K562 (cell line): ENCODE results near the gene PUSL1. TPM values are rescaled to one million over a fixed set of nuclear protein-coding genes. Genes with fewer than 3 reads are reported as not detected.

Experiments used
- BHLHE40 ChIP-seq: IDR thresholded peaks from 2 replicates; pipeline ENCODE4 v1.6.1; 2011; ENCODE audit warnings: low read length, improper control_type of control experiment
- CEBPG ChIP-seq, 3 experiments: fragments of 200-800 bp in 1 of 3; sonication (Bioruptor generic) in 1 of 3; sonication (generic) in 1 of 3; formaldehyde crosslinking in 1 of 3; IDR thresholded peaks in 2 of 3; conservative IDR thresholded peaks in 1 of 3; 2 replicates each; pipeline versions ENCODE4 v1.6.1 to v1.8.0; 2016 to 2022; ENCODE audit warnings: missing compliant biosample characterization in 2 of 3, missing genetic modification characterization in 2 of 3, mild to moderate bottlenecking in 1 of 3, missing genetic modification reagents in 1 of 3
- CHD2 ChIP-seq: IDR thresholded peaks from 2 replicates; pipeline ENCODE4 v1.6.1; 2011; ENCODE audit warnings: low read depth, low read length
- ETV1 ChIP-seq: fragments of 450-650 bp; conservative IDR thresholded peaks from 2 replicates; pipeline ENCODE4 v1.6.1; 2016; ENCODE audit warnings: missing genetic modification characterization, control low read depth, low read depth, missing compliant biosample characterization
- GTF2E2 ChIP-seq: fragments of 200-800 bp; sonication (Bioruptor generic); IDR thresholded peaks from 2 replicates; pipeline ENCODE4 v1.6.1; 2016; ENCODE audit warnings: missing genetic modification characterization, missing compliant biosample characterization
- JUN ChIP-seq, 2 experiments: sonication (generic) in 1 of 2; formaldehyde crosslinking in 1 of 2; IDR thresholded peaks; 2 replicates each; pipeline versions ENCODE4 v1.6.1 to v1.8.0; 2012 to 2022; ENCODE audit warnings: borderline replicate concordance in 2 of 2, mild to moderate bottlenecking in 2 of 2, improper control_type of control experiment in 1 of 2, low read depth in 1 of 2, low read length in 1 of 2, missing genetic modification reagents in 1 of 2
- KAT2B ChIP-seq: IDR thresholded peaks from one replicate; pipeline ENCODE4 v1.6.1; 2012; ENCODE audit warnings: low read depth, mild to moderate bottlenecking, control low read depth, inconsistent platforms, low read length, moderate library complexity
- KLF10 ChIP-seq: fragments of 250-450 bp; sonication (Bioruptor Pico); IDR thresholded peaks from 2 replicates; pipeline ENCODE4 v1.6.1; 2021; ENCODE audit warnings: matching md5 sums
- PTRF ChIP-seq: fragments of 450-650 bp; IDR thresholded peaks from 2 replicates; pipeline ENCODE4 v1.6.1; 2016; ENCODE audit warnings: mild to moderate bottlenecking, missing genetic modification characterization, missing compliant biosample characterization
- SAFB2 ChIP-seq: fragments of 200-400 bp; formaldehyde crosslinking; IDR thresholded peaks from 2 replicates; pipeline ENCODE4 v1.6.1; 2018; ENCODE audit warnings: borderline replicate concordance, low read length, low read depth, moderate library complexity; ENCODE audit not compliant: severe bottlenecking
- ZBTB17 ChIP-seq: fragments of 450-650 bp; formaldehyde crosslinking; IDR thresholded peaks from 2 replicates; pipeline ENCODE4 v1.4.0; 2020; ENCODE audit warnings: mild to moderate bottlenecking
- ZNF175 ChIP-seq: fragments of 200-800 bp; sonication (Bioruptor generic); IDR thresholded peaks from 2 replicates; pipeline ENCODE4 v1.6.1; 2016; ENCODE audit warnings: low read depth, mild to moderate bottlenecking, missing genetic modification characterization, missing compliant biosample characterization
- ZNF79 ChIP-seq: fragments of 250-450 bp; sonication (Bioruptor Pico); IDR thresholded peaks from 2 replicates; pipeline ENCODE4 v1.4.0; 2020; ENCODE audit warnings: low read depth, mild to moderate bottlenecking, moderate library complexity
- polyA plus RNA-seq, 8 experiments: library from polyadenylated mRNA; depleted of rRNA in 4 of 8; stranded (reverse) in 5 of 8; unstranded in 3 of 8; fragments of >200 nt; fragmentation: Nextera tagmentation in 2 of 8; fragmentation: Illumina TruSeq in 1 of 8; extraction: Ambion mirVana in 2 of 8; extraction: Trizol in 1 of 8; gene quantifications; 2 replicates each; pipeline versions ENCODE4 v1.2.1 to v1.2.3, GENCODE V29; 2011 to 2014; ENCODE audit warnings: inconsistent platforms in 1 of 8, missing spikeins in 1 of 8
- total RNA-seq, 7 experiments: library from RNA; depleted of rRNA in 6 of 7; stranded (reverse); fragments of >200 nt in 6 of 7; fragmentation: Illumina TruSeq in 2 of 7; extraction: Trizol in 2 of 7; gene quantifications; 2 replicates each; pipeline versions ENCODE4 v1.2.1 to v1.2.3, GENCODE V29; 2011 to 2021; ENCODE audit warnings: low replicate concordance in 1 of 7
- TF ChIP-seq, protein P1 (sequence below): fragments of 200-800 bp; sonication (Bioruptor generic); IDR thresholded peaks from 2 replicates; pipeline ENCODE4 v1.6.1; 2016; ENCODE audit warnings: missing genetic modification characterization, missing compliant biosample characterization
- TF ChIP-seq, protein P2 (sequence below): fragments of 250-450 bp; sonication (Bioruptor Pico); IDR thresholded peaks from 2 replicates; pipeline ENCODE4 v1.4.0; 2020; ENCODE audit warnings: borderline replicate concordance
- TF ChIP-seq, protein P3 (sequence below): fragments of 250-450 bp; sonication (Bioruptor Pico); IDR thresholded peaks from 2 replicates; pipeline ENCODE4 v1.9.0; 2021; ENCODE audit warnings: mild to moderate bottlenecking
- TF ChIP-seq, protein P4 (sequence below), 2 experiments: fragments of 450-650 bp; conservative IDR thresholded peaks; 2 replicates each; pipeline ENCODE4 v1.6.1; 2017; ENCODE audit warnings: mild to moderate bottlenecking in 2 of 2, moderate library complexity in 2 of 2

PUSL1 gene
- total and polyA plus RNA-seq, 9 of the 15 experiments (the other 6 are each of a cell fraction or from before 2014, with no cell fraction given) = 0.62 to 86.9 (median 13.6) TPM

DNA sequence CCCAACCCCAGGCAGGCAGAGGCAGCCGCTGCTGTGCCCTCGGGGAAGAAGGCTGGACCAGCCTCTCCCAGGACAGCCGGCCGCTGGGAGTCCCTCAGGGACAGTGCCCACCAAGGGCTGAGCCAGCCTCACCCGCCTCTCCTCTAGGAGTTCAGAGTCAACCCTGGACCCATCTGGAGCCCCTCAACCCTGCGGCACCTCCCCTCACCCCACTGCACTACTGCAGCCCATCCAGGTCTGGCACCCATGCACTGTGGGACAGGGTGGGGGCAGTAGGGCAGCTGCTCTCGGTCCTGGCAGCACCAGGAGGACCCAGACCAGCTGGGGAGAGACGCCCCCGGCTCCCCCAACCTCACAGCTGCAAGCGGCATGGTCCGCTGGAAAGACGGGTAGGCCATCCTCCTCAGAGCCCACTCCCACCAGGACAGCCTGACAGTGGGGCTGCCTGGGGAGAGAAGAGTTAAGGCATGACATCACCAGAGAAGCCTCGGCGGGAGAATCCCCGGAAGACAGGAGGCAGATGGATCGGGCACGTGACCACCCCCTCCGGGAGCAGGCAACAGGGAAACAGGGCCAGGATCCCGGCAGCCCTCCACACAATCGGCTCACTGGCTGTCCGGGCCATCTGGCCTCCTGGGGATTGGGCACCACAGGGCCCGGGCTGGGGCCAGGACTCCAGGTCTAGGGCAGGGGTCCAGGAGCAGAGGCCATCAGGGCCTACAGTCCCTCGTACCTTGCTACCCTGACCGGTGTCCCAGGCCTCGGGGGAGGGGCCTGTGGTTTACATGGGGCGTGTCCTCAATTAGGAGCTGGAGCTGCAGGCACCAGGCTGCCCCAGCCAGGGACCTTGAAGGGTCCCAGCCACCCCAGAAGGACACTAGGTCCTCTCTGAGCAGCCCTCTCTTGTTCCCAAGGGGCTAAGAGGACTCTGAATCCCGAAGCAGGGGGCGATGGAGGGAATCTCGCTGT lies 3.8 kb upstream of the PUSL1 start (continued):
- TF ChIP-seq, protein P1, sequence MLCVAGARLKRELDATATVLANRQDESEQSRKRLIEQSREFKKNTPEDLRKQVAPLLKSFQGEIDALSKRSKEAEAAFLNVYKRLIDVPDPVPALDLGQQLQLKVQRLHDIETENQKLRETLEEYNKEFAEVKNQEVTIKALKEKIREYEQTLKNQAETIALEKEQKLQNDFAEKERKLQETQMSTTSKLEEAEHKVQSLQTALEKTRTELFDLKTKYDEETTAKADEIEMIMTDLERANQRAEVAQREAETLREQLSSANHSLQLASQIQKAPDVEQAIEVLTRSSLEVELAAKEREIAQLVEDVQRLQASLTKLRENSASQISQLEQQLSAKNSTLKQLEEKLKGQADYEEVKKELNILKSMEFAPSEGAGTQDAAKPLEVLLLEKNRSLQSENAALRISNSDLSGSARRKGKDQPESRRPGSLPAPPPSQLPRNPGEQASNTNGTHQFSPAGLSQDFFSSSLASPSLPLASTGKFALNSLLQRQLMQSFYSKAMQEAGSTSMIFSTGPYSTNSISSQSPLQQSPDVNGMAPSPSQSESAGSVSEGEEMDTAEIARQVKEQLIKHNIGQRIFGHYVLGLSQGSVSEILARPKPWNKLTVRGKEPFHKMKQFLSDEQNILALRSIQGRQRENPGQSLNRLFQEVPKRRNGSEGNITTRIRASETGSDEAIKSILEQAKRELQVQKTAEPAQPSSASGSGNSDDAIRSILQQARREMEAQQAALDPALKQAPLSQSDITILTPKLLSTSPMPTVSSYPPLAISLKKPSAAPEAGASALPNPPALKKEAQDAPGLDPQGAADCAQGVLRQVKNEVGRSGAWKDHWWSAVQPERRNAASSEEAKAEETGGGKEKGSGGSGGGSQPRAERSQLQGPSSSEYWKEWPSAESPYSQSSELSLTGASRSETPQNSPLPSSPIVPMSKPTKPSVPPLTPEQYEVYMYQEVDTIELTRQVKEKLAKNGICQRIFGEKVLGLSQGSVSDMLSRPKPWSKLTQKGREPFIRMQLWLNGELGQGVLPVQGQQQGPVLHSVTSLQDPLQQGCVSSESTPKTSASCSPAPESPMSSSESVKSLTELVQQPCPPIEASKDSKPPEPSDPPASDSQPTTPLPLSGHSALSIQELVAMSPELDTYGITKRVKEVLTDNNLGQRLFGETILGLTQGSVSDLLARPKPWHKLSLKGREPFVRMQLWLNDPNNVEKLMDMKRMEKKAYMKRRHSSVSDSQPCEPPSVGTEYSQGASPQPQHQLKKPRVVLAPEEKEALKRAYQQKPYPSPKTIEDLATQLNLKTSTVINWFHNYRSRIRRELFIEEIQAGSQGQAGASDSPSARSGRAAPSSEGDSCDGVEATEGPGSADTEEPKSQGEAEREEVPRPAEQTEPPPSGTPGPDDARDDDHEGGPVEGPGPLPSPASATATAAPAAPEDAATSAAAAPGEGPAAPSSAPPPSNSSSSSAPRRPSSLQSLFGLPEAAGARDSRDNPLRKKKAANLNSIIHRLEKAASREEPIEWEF (CRISPR knock-in tag) = no peak
- TF ChIP-seq GTF2E2 (no peak), KLF10 (CRISPR knock-in tag) (no peak), ZNF79 (CRISPR knock-in tag) (no peak), KAT2B (no peak), BHLHE40 (peak; percentile 95), PTRF (tag) (no peak), ETV1 (tag) (peak; percentile 76), CEBPG (CRISPR knock-in tag; IDR thresholded peaks at IDR 0.05) (no peak), CEBPG (tag; conservative IDR thresholded peaks at IDR 0.05 in 1 of 2, IDR thresholded peaks at IDR 0.05 in 1 of 2) (no peak), ZNF175 (CRISPR knock-in tag) (no peak), ZBTB17 (CRISPR knock-in tag) (no peak), JUN (IDR thresholded peaks at IDR 0.05; ENCODE audit: borderline replicate concordance, low read depth, low read length) (peak; percentile 66; the same call in 1 of the 2 replicates), JUN (CRISPR knock-in tag; IDR thresholded peaks at IDR 0.05; ENCODE audit: borderline replicate concordance) (no peak), SAFB2 (no peak), CHD2 (no peak)
- TF ChIP-seq, protein P2, sequence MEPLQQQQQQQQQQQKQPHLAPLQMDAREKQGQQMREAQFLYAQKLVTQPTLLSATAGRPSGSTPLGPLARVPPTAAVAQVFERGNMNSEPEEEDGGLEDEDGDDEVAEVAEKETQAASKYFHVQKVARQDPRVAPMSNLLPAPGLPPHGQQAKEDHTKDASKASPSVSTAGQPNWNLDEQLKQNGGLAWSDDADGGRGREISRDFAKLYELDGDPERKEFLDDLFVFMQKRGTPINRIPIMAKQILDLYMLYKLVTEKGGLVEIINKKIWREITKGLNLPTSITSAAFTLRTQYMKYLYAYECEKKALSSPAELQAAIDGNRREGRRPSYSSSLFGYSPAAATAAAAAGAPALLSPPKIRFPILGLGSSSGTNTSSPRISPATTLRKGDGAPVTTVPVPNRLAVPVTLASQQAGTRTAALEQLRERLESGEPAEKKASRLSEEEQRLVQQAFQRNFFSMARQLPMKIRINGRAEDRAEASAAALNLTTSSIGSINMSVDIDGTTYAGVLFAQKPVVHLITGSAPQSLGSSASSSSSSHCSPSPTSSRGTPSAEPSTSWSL (CRISPR knock-in tag) = no peak
- TF ChIP-seq, protein P3, sequence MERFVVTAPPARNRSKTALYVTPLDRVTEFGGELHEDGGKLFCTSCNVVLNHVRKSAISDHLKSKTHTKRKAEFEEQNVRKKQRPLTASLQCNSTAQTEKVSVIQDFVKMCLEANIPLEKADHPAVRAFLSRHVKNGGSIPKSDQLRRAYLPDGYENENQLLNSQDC (CRISPR knock-in tag) = no peak
- TF ChIP-seq, protein P4, sequence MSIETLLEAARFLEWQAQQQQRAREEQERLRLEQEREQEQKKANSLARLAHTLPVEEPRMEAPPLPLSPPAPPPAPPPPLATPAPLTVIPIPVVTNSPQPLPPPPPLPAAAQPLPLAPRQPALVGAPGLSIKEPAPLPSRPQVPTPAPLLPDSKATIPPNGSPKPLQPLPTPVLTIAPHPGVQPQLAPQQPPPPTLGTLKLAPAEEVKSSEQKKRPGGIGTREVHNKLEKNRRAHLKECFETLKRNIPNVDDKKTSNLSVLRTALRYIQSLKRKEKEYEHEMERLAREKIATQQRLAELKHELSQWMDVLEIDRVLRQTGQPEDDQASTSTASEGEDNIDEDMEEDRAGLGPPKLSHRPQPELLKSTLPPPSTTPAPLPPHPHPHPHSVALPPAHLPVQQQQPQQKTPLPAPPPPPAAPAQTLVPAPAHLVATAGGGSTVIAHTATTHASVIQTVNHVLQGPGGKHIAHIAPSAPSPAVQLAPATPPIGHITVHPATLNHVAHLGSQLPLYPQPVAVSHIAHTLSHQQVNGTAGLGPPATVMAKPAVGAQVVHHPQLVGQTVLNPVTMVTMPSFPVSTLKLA (conservative IDR thresholded peaks at IDR 0.05) = peak; percentile 58 to 59
